ENCODE measurements around the gene ULK2. TPM values are rescaled to one million over a fixed set of nuclear protein-coding genes. Genes with fewer than 3 reads are reported as not detected.

ULK2 gene
- total and polyA plus RNA-seq, 2 experiments from 2014 or later = 6.8 to 19.2 TPM

- Histone ChIP-seq H3K4me1 (ENCODE audit: insufficient read depth) (peaks cover 11% of the 10 kb centered on the region), H3F3A (ENCODE audit: insufficient read depth) (no peaks in the 10 kb centered on the region), H3K9me3 (ENCODE audit: low read depth) (no peaks in the 10 kb centered on the region), H3K27ac (no peak overlapping the region), H3K4me3 (no peak overlapping the region), H4K20me1 (ENCODE audit: insufficient read depth) (no peaks in the 10 kb centered on the region), H3K9ac (no peak overlapping the region), H3K9me2 (ENCODE audit: insufficient read depth) (no peaks in the 10 kb centered on the region), H3K27me3 (replicated peaks; ENCODE audit: insufficient read depth) (no peaks in the 10 kb centered on the region), H3K4me2 (ENCODE audit: unreplicated experiment) (no peak overlapping the region), H3K79me2 (ENCODE audit: insufficient read depth) (no peaks in the 10 kb centered on the region), H2AFZ (no peak overlapping the region), H3K36me3 (ENCODE audit: low read depth) (peaks cover 26% of the 10 kb centered on the region; the same call in 1 of the 2 replicates)
- TF ChIP-seq EZH2phosphoT487 (IDR thresholded peaks at IDR 0.05; ENCODE audit: insufficient read depth, low read depth) = no peak
- no peak for TF ChIP-seq EZH2 (IDR thresholded peaks at IDR 0.05; ENCODE audit: insufficient read depth, poor library complexity, severe bottlenecking)
- in situ Hi-C loops (cut with MboI) = loop anchor here (25.0 kb wide), 1 partner anchor 511 kb away; no protein-coding TSS in a partner anchor
- 71 to 72% methylated on average over 6 of the region's 6 CpGs for WGBS, 2 experiments (ENCODE audit: low coverage in 1 of 2, low lambda C conversion rate in 2 of 2, missing lambda C conversion rate in 2 of 2)
- DNase-seq = no peak
Measured at GRCh38 chr17:19773534-19773933, 94.2 kb downstream of the ULK2 start.

GRCh38 chr17:19771971-19772630 lies 95.6 kb downstream of the ULK2 start:
- WGBS, 2 experiments (ENCODE audit: low coverage in 1 of 2, low lambda C conversion rate in 2 of 2, missing lambda C conversion rate in 2 of 2) = 58 to 60% methylated on average over 7 of the region's 7 CpGs
- in situ Hi-C loops (cut with MboI) = loop anchor here (25.0 kb wide), 1 partner anchor 510 kb away; no protein-coding TSS in a partner anchor

GRCh38 chr17:19770985-19771735 lies 96.6 kb downstream of the ULK2 start:
- Histone ChIP-seq H3K9me3 (ENCODE audit: low read depth) (no peaks in the 10 kb centered on the region), H3K4me2 (ENCODE audit: unreplicated experiment) (no peak overlapping the region), H3K9ac (no peak overlapping the region), H3K9me2 (ENCODE audit: insufficient read depth) (no peaks in the 10 kb centered on the region), H3K27me3 (replicated peaks; ENCODE audit: insufficient read depth) (no peaks in the 10 kb centered on the region), H3K27ac (no peak overlapping the region), H3K4me3 (no peak overlapping the region), H3K4me1 (ENCODE audit: insufficient read depth) (peaks cover 11% of the 10 kb centered on the region), H3F3A (ENCODE audit: insufficient read depth) (no peaks in the 10 kb centered on the region), H3K79me2 (ENCODE audit: insufficient read depth) (no peaks in the 10 kb centered on the region), H4K20me1 (ENCODE audit: insufficient read depth) (no peaks in the 10 kb centered on the region), H3K36me3 (ENCODE audit: low read depth) (peaks cover 12% of the 10 kb centered on the region; the same call in 1 of the 2 replicates), H2AFZ (no peak overlapping the region)
- WGBS, 2 experiments (ENCODE audit: low coverage in 1 of 2, low lambda C conversion rate in 2 of 2, missing lambda C conversion rate in 2 of 2) = 51% methylated on average over 6 of the region's 6 CpGs
- TF ChIP-seq EZH2phosphoT487 (IDR thresholded peaks at IDR 0.05; ENCODE audit: insufficient read depth, low read depth) (no peak), EZH2 (IDR thresholded peaks at IDR 0.05; ENCODE audit: insufficient read depth, poor library complexity, severe bottlenecking) (no peak)
- DNase-seq = no peak
- in situ Hi-C loops (cut with MboI) = loop anchor here (25.0 kb wide), 1 partner anchor 509 kb away; no protein-coding TSS in a partner anchor

More at GRCh38 chr17:19771971-19772630, 95.6 kb downstream of the ULK2 start:
- Histone ChIP-seq H3K4me2 (ENCODE audit: unreplicated experiment) (no peak overlapping the region), H2AFZ (no peak overlapping the region), H3K9me2 (ENCODE audit: insufficient read depth) (no peaks in the 10 kb centered on the region), H3F3A (ENCODE audit: insufficient read depth) (no peaks in the 10 kb centered on the region), H3K4me3 (no peak overlapping the region), H3K9ac (no peak overlapping the region), H4K20me1 (ENCODE audit: insufficient read depth) (no peaks in the 10 kb centered on the region), H3K4me1 (ENCODE audit: insufficient read depth) (peaks cover 11% of the 10 kb centered on the region), H3K27me3 (replicated peaks; ENCODE audit: insufficient read depth) (no peaks in the 10 kb centered on the region), H3K79me2 (ENCODE audit: insufficient read depth) (no peaks in the 10 kb centered on the region), H3K9me3 (ENCODE audit: low read depth) (no peaks in the 10 kb centered on the region), H3K27ac (no peak overlapping the region), H3K36me3 (ENCODE audit: low read depth) (peaks cover 20% of the 10 kb centered on the region; the same call in 1 of the 2 replicates)
- no peak for DNase-seq
- TF ChIP-seq EZH2phosphoT487 (IDR thresholded peaks at IDR 0.05; ENCODE audit: insufficient read depth, low read depth) (no peak), EZH2 (IDR thresholded peaks at IDR 0.05; ENCODE audit: insufficient read depth, poor library complexity, severe bottlenecking) (no peak)

GRCh38 chr17:19769946-19770652 lies 97.6 kb downstream of the ULK2 start:
- no peak overlapping the region for H3K4me3 ChIP-seq
- no peaks in the 10 kb centered on the region for H3K27me3 ChIP-seq (replicated peaks; ENCODE audit: insufficient read depth)
- H3K4me2 ChIP-seq (ENCODE audit: unreplicated experiment) = peak overlapping the region; percentile 33
- H3K79me2 ChIP-seq (ENCODE audit: insufficient read depth) = no peaks in the 10 kb centered on the region
- H3K9me2 ChIP-seq (ENCODE audit: insufficient read depth) = no peaks in the 10 kb centered on the region
- peaks cover 2% of the 10 kb centered on the region; the same call in 1 of the 2 replicates for H3K36me3 ChIP-seq (ENCODE audit: low read depth)
- H3K27ac ChIP-seq = peak overlapping the region; percentile 25
- peak overlapping the region; percentile 42; the same call in 1 of the 2 replicates for H2AFZ ChIP-seq
- in situ Hi-C loops (cut with MboI) = loop anchor here (5.0 to 25.0 kb wide), 3 partner anchors 258 to 508 kb away; partner anchors contain the start of gene B9D1
- 68 to 75% methylated on average over 7 of the region's 7 CpGs for WGBS, 2 experiments (ENCODE audit: low coverage in 1 of 2, low lambda C conversion rate in 2 of 2, missing lambda C conversion rate in 2 of 2)
- H3K9me3 ChIP-seq (ENCODE audit: low read depth) = no peaks in the 10 kb centered on the region
- peak; percentile 69 for DNase-seq
- H3F3A ChIP-seq (ENCODE audit: insufficient read depth) = no peaks in the 10 kb centered on the region
- no peak for TF ChIP-seq EZH2 (IDR thresholded peaks at IDR 0.05; ENCODE audit: insufficient read depth, poor library complexity, severe bottlenecking)
- no peak for TF ChIP-seq EZH2phosphoT487 (IDR thresholded peaks at IDR 0.05; ENCODE audit: insufficient read depth, low read depth)
- H4K20me1 ChIP-seq (ENCODE audit: insufficient read depth) = no peaks in the 10 kb centered on the region
- no peak overlapping the region for H3K9ac ChIP-seq
- H3K4me1 ChIP-seq (ENCODE audit: insufficient read depth) = peaks cover 11% of the 10 kb centered on the region
